NCI-H2081 treated with DMSO at 0.1 percent for 48 hours (cell line): ENCODE data around the gene MYOZ1.
"Not testable (repeated sequence)": the region's sequence is repeated elsewhere in the genome, so short reads cannot be mapped to it uniquely, and the experiment has no call there.

Experiments
- DNase-seq: peaks from one replicate; lab custom pipeline; 2025; lab: John Stamatoyannopoulos, UW

MYOZ1 gene, protein sequence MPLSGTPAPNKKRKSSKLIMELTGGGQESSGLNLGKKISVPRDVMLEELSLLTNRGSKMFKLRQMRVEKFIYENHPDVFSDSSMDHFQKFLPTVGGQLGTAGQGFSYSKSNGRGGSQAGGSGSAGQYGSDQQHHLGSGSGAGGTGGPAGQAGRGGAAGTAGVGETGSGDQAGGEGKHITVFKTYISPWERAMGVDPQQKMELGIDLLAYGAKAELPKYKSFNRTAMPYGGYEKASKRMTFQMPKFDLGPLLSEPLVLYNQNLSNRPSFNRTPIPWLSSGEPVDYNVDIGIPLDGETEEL

GRCh38 chr10:73641328-73642060 is at the start of gene MYOZ1:
MYOZ1 (minus strand) TSS chr10:73641474; CDS start chr10:73640017, 1,457 bp downstream.
- no peak for DNase-seq

GRCh38 chr10:73690755-73691154 is 49.5 kb upstream of the MYOZ1 start:
- DNase-seq: not testable (repeated sequence)

DNA sequence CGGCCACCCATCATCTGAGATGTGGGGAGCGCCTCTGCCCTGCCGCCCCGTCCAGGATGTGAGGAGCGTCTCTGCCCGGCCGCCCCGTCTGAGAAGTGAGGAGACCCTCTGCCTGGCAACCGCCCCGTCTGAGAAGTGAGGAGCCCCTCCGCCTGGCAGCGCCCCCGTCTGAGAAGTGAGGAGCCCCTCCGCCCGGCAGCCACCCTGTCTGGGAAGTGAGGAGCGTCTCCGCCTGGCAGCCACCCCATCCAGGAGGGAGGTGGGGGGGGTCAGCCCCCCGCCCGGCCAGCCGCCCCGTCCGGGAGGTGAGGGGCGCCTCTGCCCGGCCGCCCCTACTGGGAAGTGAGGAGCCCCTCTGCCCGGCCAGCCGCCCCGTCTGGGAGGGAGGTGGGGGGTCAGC is 48.3 kb upstream of the MYOZ1 start:
- DNase-seq: not testable (repeated sequence)

GRCh38 chr10:73687641-73688040 is 46.4 kb upstream of the MYOZ1 start:
- not testable (repeated sequence) for DNase-seq

- DNase-seq: not testable (repeated sequence)
Observed at GRCh38 chr10:73674546-73674945, 33.3 kb upstream of the MYOZ1 start.

DNA sequence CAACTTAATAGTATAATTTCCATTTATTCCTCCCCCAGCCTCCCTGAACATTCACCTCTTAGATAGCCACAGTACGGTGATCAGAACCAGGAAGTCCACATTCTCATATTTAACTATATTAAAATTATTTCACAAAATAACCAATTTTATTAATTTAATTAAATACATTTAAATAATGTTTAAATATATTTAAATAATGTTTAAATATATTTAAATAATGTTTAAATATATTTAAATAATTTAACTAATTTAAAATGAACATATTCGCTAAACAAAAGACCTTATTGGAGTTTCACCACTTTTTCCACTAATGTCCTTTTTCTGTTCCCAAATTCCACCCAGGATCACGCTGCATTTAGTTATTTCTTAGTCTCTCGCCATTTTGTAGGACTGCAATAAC is 27.1 kb upstream of the MYOZ1 start:
- not testable (repeated sequence) for DNase-seq

- DNase-seq: not testable (repeated sequence)
Observed at GRCh38 chr10:73666153-73666809, 25.0 kb upstream of the MYOZ1 start.

GRCh38 chr10:73665581-73665980 is 24.3 kb upstream of the MYOZ1 start:
- DNase-seq: not testable (repeated sequence)

- DNase-seq: not testable (repeated sequence)
Observed at GRCh38 chr10:73664156-73665040, 23.1 kb upstream of the MYOZ1 start.

DNA sequence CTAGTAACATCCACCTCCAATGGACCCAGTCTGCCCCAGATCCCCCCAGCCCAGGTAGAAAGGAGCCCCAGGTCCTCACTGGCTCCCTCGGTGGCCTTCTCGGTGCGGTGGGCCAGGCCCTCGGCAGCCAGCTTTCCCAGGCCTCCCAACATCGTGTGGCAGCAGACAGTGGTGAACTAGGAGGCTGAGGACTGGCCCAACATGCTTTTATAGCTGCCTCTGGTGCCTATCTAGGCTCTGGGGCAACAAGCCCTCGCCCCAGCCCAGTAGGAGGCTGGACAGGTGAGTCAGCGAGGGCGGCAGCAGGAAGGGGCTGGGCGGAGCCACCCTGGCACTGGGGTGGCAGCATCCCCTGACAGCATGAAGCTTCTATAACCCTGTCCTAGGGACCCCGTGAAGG is 22.3 kb upstream of the MYOZ1 start:
- not testable (repeated sequence) for DNase-seq

GRCh38 chr10:73662705-73663104 is 21.4 kb upstream of the MYOZ1 start:
- DNase-seq: not testable (repeated sequence)

GRCh38 chr10:73655990-73656298 is 14.7 kb upstream of the MYOZ1 start, which contains the start of gene SYNPO2L:
SYNPO2L (minus strand) TSS chr10:73656029; CDS start chr10:73655922, 107 bp downstream.
- DNase-seq: no peak

DNA sequence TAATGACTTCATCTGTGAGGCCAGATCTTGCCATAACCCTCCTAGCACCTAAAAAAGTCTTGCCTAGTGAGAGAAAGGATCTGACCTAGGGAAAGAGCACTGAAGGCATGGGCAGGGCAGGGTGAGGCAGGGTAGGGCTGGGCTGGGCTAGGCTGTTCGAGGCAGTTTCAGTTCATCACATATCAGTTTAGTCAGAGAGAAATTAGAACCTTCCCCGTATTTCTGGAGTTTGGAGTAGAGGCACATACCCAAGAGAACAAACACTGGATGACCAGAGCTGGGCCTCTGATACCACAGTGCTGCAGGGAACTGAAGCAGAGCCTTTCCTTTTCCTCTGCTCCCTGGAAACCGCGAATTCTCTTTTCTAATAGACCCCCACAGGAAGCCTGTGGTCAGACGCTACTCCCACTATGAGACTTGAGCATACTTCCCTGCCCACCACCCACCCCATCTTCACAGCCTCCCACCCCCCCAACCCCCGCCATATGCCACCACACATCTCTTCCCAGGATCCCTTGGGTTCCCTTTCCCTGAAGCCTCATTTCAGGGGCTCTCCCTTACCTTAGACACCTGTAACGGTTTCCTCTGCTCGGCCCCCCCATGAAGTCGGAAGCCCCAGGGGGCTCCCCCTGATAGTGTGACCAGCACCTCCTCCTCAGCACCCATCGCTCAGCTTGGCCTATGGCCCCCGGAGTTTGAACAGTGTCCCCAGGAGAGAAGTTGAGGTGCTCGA is 14.1 kb upstream of the MYOZ1 start:
- no peak for DNase-seq

DNA sequence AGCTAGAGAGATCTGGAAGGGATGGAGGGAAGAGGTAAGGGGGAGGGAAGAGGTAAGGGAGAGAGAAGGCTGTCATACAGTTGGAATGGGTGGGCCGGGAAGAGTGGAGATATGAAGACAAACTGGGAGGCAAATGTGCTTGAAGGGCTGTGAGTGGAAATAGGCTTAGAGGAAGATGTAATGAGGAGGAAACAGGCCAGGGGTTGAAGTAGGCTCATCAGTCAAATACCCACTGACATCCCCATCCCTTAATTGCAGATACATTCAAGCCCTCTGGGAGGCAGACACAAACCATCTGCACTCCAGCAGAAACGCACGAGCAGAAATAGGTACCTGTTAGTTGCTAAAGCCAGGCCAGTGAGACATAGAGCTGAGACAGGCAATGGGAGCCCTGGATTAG is 12.4 kb upstream of the MYOZ1 start:
- DNase-seq: no peak

GRCh38 chr10:73653195-73653594 is 11.9 kb upstream of the MYOZ1 start:
- no peak for DNase-seq

- DNase-seq: no peak
Observed at GRCh38 chr10:73650537-73651331, 9.5 kb upstream of the MYOZ1 start.

DNA sequence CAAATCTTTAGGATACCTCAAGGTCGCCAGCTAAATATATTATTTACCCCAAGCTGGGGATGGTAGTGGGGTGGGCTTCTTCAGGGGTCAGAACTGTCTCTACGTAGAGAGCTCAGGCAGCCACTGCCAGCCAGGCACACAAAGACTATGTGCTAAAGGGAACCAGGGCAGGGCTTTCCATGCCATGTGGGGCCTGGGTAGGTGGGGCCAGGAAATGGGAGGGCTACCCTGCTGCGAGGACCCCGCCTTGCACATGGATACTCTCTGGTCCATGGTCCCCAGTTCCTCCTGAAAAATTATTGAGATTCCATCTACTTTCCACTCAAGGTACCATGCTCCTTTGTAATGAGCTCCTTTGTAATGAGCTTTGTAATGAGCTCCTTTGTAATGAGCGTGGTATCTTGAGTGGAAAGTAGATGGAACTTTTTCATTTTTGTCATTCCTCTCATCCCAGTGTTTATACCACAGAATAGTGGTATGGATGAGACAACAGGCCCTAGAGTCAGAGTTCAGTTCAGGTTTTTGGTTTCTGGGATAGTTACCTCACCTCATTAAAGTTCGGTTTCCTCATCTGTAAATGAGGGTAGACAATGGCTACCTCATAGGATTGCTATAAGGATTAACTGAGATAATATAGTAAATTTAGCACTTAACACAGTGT is 8.7 kb upstream of the MYOZ1 start:
- DNase-seq: no peak

- DNase-seq: no peak
Observed at GRCh38 chr10:73648975-73649829, 7.9 kb upstream of the MYOZ1 start.
